Measurements from ENCODE around the gene ZFAND2A. TPM values are rescaled to one million over a fixed set of nuclear protein-coding genes. Genes with fewer than 3 reads are reported as not detected.
"Not testable (repeated sequence)": the region's sequence is repeated elsewhere in the genome, so short reads cannot be mapped to it uniquely, and the experiment has no call there.

The ZFAND2A gene
- total RNA-seq, 1 experiment from 2014 or later: 52.5 TPM

GRCh38 chr7:1124164-1124563 lies 35.8 kb downstream of the ZFAND2A start:
- no peak for DNase-seq (ENCODE audit: low spot score)

GRCh38 chr7:1123715-1124114 lies 36.3 kb downstream of the ZFAND2A start:
- no peak for DNase-seq (ENCODE audit: low spot score)

- no peak for DNase-seq (ENCODE audit: low spot score)
Observed at GRCh38 chr7:1122832-1123501, 37.0 kb downstream of the ZFAND2A start.

GRCh38 chr7:1121886-1122831 lies 37.8 kb downstream of the ZFAND2A start:
- DNase-seq (ENCODE audit: low spot score): no peak

- DNase-seq (ENCODE audit: low spot score): no peak
Observed at GRCh38 chr7:1121476-1121875, 38.5 kb downstream of the ZFAND2A start.

- DNase-seq (ENCODE audit: low spot score): no peak
Observed at GRCh38 chr7:1120791-1121190, 39.2 kb downstream of the ZFAND2A start.

GRCh38 chr7:1119201-1119600 lies 40.8 kb downstream of the ZFAND2A start:
- DNase-seq (ENCODE audit: low spot score): no peak

- DNase-seq (ENCODE audit: low spot score): no peak
Observed at GRCh38 chr7:1117321-1117928, 42.6 kb downstream of the ZFAND2A start.

GRCh38 chr7:1116383-1117008 lies 43.5 kb downstream of the ZFAND2A start:
- DNase-seq (ENCODE audit: low spot score): not testable (repeated sequence)

- not testable (repeated sequence) for DNase-seq (ENCODE audit: low spot score)
Observed at GRCh38 chr7:1115171-1116045, 44.6 kb downstream of the ZFAND2A start.

- no peak for DNase-seq (ENCODE audit: low spot score)
Observed at GRCh38 chr7:1114505-1114904, 45.5 kb downstream of the ZFAND2A start.

- DNase-seq (ENCODE audit: low spot score): no peak
Observed at GRCh38 chr7:1114088-1114487, 45.9 kb downstream of the ZFAND2A start.

- no peak for DNase-seq (ENCODE audit: low spot score)
Observed at GRCh38 chr7:1113548-1113885, 46.5 kb downstream of the ZFAND2A start.

GRCh38 chr7:1112625-1113547 lies 47.1 kb downstream of the ZFAND2A start:
- no peak for DNase-seq (ENCODE audit: low spot score)

GRCh38 chr7:1112109-1112508 lies 47.9 kb downstream of the ZFAND2A start:
- DNase-seq (ENCODE audit: low spot score): no peak

GRCh38 chr7:1111156-1111555 lies 48.8 kb downstream of the ZFAND2A start:
- DNase-seq (ENCODE audit: low spot score): no peak

GRCh38 chr7:1110358-1110757 lies 49.6 kb downstream of the ZFAND2A start:
- DNase-seq (ENCODE audit: low spot score): no peak

- no peak for DNase-seq (ENCODE audit: low spot score)
Observed at GRCh38 chr7:1109581-1110310, 50.2 kb downstream of the ZFAND2A start.

GRCh38 chr7:1108264-1108920 lies 51.6 kb downstream of the ZFAND2A start:
- no peak for DNase-seq (ENCODE audit: low spot score)

All from H4 (cell line).